ENCODE results near the gene TAC3.

Gene TAC3

DNA sequence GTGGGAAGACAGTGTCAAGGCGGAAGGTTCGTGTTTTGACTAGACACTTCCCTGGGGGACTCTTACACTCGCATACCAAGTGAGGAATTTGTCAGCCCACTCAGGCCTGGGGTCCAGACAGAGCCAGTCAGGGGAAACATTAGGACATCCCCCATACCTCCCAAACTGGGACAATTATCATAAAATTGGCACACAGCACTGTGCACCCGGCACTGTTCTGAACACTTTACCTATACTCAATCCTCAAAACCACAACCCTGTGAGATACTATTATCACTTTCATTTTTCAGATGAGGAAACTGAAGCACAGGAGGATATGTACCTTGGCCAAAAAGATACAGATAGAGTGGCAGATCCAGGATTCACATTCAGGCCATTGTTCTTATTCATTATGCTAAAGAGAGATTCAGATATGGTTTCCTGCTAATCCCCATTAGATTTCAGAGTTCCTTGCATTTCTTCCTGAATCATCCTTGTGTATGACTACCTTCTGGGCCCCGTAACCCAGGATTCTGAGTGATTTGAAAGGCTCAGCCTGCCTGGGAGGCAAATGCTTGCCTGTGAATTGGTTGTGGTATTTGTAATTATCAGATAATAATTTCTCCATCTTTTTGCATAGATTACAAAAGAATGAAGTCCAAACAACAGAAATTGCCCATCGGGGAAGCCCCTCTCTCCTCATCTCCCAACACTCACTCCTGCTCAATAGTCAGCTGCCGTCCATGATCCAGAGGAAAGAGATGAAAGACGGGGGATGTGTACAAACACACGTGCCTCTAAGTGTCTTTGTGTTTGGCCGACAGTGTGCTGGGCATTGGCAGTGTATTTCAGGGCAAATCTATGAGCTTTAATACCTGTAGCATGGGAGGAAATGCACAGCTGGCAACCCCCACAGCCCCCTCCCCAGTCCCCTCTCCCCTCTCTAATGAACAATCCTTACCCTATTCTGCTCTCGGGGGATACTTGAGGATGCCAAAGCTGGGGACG is 4.6 kb downstream of the TAC3 start:
- DNase-seq (ENCODE audit: low read depth), result no peak
- Histone ChIP-seq H3K9me3 (ENCODE audit: control insufficient read depth, low read length) (no peaks in the 10 kb centered on the region), H3K36me3 (ENCODE audit: control insufficient read depth, insufficient read depth, low read length, severe bottlenecking) (no peaks in the 10 kb centered on the region), H3K4me3 (ENCODE audit: low read length) (no peak overlapping the region), H3K9ac (ENCODE audit: low read length) (no peak overlapping the region), H3K4me1 (ENCODE audit: control insufficient read depth, insufficient read depth, low read length) (peaks cover 12% of the 10 kb centered on the region), H3K27me3 (replicated peaks; ENCODE audit: control insufficient read depth, insufficient read depth, low read length) (peaks cover 38% of the 10 kb centered on the region)

DNA sequence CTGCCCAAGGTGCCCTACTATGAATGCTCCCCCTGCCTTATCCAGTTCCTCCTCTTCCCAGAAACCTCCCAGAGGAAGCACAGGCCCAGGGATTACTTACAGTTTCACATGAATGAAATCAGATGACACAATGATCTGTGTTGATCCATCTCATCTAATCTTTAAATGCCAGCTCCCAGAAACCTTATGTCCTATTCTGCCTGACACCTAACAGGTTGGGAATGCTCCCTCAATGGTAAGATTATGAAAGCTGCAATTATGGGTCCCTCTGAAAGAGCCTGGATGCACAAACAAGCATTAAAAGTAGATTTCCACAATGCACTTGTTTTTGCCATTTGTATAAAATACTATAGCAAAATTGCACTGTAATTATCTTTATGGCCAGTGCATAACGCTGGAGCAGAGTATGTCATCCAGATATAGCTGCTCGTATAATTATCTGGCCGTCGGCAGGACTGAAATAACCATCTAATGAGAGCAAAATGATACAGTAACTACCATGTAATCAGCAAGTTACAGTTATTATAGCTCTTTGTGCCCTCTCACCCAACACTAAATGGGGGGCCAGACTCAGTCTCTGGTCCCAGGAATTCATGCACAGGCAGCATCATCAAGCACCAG is 5.6 kb downstream of the TAC3 start:
- H3K9ac ChIP-seq (ENCODE audit: low read length), result no peak overlapping the region
- H3K4me1 ChIP-seq (ENCODE audit: control insufficient read depth, insufficient read depth, low read length), result peaks cover 14% of the 10 kb centered on the region
- H3K9me3 ChIP-seq (ENCODE audit: control insufficient read depth, low read length), result no peaks in the 10 kb centered on the region
- DNase-seq (ENCODE audit: low read depth), result no peak
- peaks cover 31% of the 10 kb centered on the region for H3K27me3 ChIP-seq (replicated peaks; ENCODE audit: control insufficient read depth, insufficient read depth, low read length)
- H3K36me3 ChIP-seq (ENCODE audit: control insufficient read depth, insufficient read depth, low read length, severe bottlenecking), result no peaks in the 10 kb centered on the region
- H3K4me3 ChIP-seq (ENCODE audit: low read length), result no peak overlapping the region

DNA sequence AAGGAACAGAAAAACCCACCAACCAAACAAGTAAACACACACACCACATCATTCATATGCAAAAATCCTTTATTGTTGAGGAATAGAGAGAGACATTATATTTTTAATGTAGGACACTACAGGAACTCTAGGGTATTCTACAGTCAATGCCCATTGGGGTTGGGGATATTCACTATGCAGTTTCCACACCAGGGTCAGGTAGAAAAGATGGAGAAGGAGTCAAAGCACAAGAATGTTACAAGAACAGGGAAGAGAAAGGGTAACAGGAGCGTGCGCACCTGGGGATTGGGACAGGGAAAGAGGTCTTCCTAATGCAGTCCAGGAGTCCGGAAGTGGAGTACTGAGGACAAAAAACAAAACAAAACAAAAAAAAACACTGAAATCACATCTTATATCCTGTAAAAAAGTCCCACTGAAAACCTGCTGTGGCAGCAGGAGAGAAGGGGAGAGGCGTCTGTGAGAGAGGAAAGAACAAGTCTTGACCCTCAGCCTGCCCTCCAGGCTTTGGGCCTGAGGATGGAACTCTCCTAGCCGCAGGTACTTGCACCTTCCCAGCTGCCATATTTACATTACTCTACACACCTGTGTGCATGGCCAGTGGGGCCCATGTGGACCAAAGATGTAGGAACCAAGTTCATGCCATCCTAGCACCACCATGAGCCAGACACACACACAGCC is 6.2 kb downstream of the TAC3 start:
- DNase-seq (ENCODE audit: low read depth), result no peak
- H3K9me3 ChIP-seq (ENCODE audit: control insufficient read depth, low read length), result no peaks in the 10 kb centered on the region
- peaks cover 24% of the 10 kb centered on the region for H3K27me3 ChIP-seq (replicated peaks; ENCODE audit: control insufficient read depth, insufficient read depth, low read length)
- no peak overlapping the region for H3K4me3 ChIP-seq (ENCODE audit: low read length)
- no peak overlapping the region for H3K9ac ChIP-seq (ENCODE audit: low read length)
- H3K36me3 ChIP-seq (ENCODE audit: control insufficient read depth, insufficient read depth, low read length, severe bottlenecking), result no peaks in the 10 kb centered on the region
- H3K4me1 ChIP-seq (ENCODE audit: control insufficient read depth, insufficient read depth, low read length), result peaks cover 20% of the 10 kb centered on the region

DNA sequence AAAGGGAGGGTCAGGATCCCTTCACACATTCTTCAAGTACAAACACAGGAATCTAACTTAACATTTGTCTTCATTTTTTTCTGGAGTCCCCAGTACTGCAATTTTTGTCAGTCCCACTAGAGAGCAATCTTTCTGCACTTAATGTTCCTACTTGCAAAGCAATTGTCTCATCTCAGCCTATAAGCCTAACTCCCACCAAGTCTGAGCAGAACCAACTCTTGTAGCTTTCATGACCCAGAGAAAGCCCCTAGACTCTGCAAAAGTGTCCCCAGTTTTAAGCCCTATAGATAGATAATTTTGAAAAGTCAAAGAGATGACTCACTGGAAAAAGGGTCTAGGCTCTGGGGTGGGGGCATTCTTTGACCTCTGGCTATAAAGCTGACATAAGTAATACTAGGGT is 8.2 kb downstream of the TAC3 start:
- H3K27me3 ChIP-seq (replicated peaks; ENCODE audit: control insufficient read depth, insufficient read depth, low read length), result peaks cover 5% of the 10 kb centered on the region
- H3K36me3 ChIP-seq (ENCODE audit: control insufficient read depth, insufficient read depth, low read length, severe bottlenecking), result peaks cover 14% of the 10 kb centered on the region
- no peaks in the 10 kb centered on the region for H3K9me3 ChIP-seq (ENCODE audit: control insufficient read depth, low read length)
- peaks cover 21% of the 10 kb centered on the region for H3K4me1 ChIP-seq (ENCODE audit: control insufficient read depth, insufficient read depth, low read length)
- peak; percentile 82 for DNase-seq (ENCODE audit: low read depth)
- peak overlapping the region; percentile 27 for H3K9ac ChIP-seq (ENCODE audit: low read length)
- H3K4me3 ChIP-seq (ENCODE audit: low read length), result no peak overlapping the region

DNA sequence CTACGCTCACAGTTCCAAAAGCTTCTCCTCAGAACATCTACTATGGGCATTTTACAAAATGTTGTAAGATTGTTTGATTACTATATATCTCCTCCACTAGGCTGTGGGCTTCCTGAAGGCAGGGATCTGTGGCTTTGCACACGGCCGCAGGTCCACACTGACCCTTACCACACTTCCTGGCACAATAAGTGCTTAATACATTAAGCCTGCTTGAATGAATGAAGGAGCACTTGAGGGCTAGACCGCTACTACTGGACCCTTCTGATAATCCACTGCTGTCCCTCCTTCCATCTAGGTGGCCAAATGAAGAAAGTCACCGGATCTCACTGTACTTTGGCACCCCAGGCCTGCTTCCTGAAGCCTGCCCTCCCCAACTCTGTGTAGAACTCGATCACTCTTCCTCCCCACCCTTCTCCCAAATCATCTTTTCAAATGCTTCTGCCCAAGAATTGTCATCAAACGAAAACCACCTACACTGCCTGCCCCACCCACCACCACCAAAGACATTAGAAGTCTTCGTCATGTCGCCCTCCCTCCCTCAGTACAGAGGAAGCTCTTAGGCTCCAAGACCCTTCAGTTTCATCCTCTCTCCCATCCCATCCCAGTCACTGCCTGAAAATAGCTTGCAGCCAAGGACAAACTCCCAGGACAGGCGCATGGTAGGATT is 9.4 kb downstream of the TAC3 start:
- Histone ChIP-seq H3K9me3 (ENCODE audit: control insufficient read depth, low read length) (no peaks in the 10 kb centered on the region), H3K4me3 (ENCODE audit: low read length) (peak overlapping the region; percentile 70), H3K9ac (ENCODE audit: low read length) (peak overlapping the region; percentile 72), H3K27me3 (replicated peaks; ENCODE audit: control insufficient read depth, insufficient read depth, low read length) (no peaks in the 10 kb centered on the region), H3K4me1 (ENCODE audit: control insufficient read depth, insufficient read depth, low read length) (peaks cover 21% of the 10 kb centered on the region), H3K36me3 (ENCODE audit: control insufficient read depth, insufficient read depth, low read length, severe bottlenecking) (peaks cover 24% of the 10 kb centered on the region)
- no peak for DNase-seq (ENCODE audit: low read depth)

DNA sequence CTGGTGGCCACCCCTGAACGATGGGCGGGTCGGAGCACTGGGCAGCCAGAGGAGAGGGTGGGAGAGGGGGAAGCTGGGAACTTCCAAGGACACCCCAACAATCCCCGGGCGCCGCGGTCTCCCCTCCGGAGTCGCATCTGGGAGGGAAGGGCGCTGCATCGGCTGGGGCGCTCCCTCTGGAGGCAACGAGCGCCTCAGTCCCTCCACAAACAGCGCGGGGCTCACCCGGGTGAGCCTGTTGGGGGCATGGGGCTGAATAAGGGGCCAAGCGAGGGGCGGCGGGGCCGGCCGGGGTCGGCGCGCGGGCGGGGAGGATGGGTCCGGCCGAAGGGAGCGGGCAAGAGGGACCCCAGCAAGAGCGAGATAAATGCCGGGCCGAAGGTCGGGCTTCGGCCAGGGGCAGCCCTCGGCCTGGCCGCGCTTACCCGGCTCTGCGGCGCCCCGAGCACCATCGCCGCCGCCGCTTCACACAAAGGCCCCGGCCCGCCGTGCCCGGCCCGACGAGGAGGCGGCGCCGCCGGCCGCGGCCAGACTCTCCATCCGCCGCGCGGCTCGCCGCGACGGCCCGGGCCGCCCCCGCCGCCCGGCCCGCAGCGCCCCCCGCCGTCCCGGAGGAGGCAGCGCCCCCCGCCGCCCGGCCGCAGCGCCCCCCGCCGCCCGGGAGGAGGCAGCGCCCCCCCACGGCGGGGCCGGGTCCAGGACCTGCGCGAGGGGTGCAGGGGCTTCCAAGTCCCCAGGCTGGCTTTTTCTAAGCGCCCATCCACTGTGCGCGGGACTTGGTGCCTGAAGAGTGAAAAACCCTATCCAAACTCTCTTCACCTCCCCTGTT is 10.1 kb downstream of the TAC3 start, which contains the start of gene ZBTB39:
Gene ZBTB39 (minus strand): TSS at position 567 of the 829 bp plus-strand sequence. CDS start 1,629 bp downstream, outside the sequence.
- H3K27me3 ChIP-seq (replicated peaks; ENCODE audit: control insufficient read depth, insufficient read depth, low read length), result no peaks in the 10 kb centered on the region
- peak within 1 kb of the TSS; percentile 89 for H3K9ac ChIP-seq (ENCODE audit: low read length)
- peak; percentile 87 for DNase-seq (ENCODE audit: low read depth)
- H3K4me1 ChIP-seq (ENCODE audit: control insufficient read depth, insufficient read depth, low read length), result peaks cover 21% of the 10 kb centered on the region
- H3K4me3 ChIP-seq (ENCODE audit: low read length), result peak within 1 kb of the TSS; percentile 86
- no peaks in the 10 kb centered on the region for H3K9me3 ChIP-seq (ENCODE audit: control insufficient read depth, low read length)
- H3K36me3 ChIP-seq (ENCODE audit: control insufficient read depth, insufficient read depth, low read length, severe bottlenecking), result peaks cover 24% of the 10 kb centered on the region

DNA sequence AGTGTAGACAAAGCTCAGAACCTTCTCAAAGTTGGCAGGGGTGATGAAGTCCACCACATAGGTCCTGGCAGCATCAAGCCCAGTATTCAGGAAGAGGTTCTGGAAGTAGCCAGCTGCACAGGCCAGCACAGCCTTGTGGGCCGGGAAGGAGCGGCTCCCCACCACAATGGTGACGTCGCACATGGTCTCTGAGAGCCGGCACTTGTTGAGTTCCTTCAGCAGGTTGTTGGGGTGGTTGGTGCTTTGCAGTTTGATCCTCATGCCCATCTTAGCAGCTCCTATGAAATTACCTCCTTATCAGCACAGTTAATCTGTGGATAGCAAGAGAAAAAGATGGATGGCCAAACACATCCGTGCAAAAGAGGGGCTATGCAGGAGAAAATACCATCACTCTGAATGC is 11.7 kb downstream of the TAC3 start:
- Histone ChIP-seq H3K4me3 (ENCODE audit: low read length) (no peak overlapping the region), H3K36me3 (ENCODE audit: control insufficient read depth, insufficient read depth, low read length, severe bottlenecking) (peaks cover 24% of the 10 kb centered on the region)
- no peak for DNase-seq (ENCODE audit: low read depth)

DNA sequence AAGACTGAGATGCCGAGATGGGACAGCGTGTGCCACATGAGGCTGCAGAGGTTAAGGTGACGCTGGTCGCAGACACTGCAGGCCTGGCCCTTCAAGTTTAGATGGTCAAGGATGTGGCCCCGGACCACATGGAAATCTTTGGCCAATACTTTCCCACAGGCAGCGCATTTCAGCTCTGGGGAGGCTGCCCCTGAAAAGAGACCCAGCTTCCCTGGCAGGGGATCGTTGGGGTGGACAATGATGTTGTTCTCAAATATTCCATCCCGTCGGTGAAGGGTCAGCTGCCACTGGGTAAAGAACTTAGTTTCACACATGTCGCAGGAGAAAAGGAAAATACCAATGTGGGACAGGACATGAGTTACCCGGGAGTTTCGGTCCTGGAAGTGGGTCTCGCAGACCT is 12.9 kb downstream of the TAC3 start:
- H3K36me3 ChIP-seq (ENCODE audit: control insufficient read depth, insufficient read depth, low read length, severe bottlenecking), result peaks cover 24% of the 10 kb centered on the region
- H3K4me3 ChIP-seq (ENCODE audit: low read length), result no peak overlapping the region

More for the DNA sequence above, 11.7 kb downstream of the TAC3 start:
- Histone ChIP-seq H3K9ac (ENCODE audit: low read length) (no peak overlapping the region), H3K4me1 (ENCODE audit: control insufficient read depth, insufficient read depth, low read length) (peaks cover 21% of the 10 kb centered on the region), H3K9me3 (ENCODE audit: control insufficient read depth, low read length) (no peaks in the 10 kb centered on the region), H3K27me3 (replicated peaks; ENCODE audit: control insufficient read depth, insufficient read depth, low read length) (no peaks in the 10 kb centered on the region)

DNA sequence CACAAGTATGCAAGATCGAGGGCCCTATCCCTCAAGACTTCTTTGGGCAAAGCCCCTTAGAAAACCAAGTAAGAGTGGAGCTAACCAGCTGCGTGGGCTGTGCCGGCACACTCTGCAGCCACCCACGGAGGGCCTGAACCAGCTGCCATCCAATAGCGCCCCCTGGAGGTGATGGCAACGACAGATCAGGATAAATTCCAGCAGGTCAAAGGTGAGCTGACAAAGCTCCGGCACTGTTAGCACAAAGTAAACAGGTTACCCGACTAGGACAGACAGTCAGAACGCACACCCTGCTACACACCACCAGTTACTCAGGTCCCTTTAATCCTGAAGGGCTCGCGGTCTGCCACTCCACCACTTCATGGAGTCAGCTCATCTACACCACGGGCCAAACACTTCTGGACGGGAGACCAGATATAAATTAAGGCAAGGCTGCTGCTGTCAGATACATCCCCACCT is 14.9 kb downstream of the TAC3 start:
- no peak overlapping the region for H3K4me3 ChIP-seq (ENCODE audit: low read length)
- peaks cover 24% of the 10 kb centered on the region for H3K36me3 ChIP-seq (ENCODE audit: control insufficient read depth, insufficient read depth, low read length, severe bottlenecking)
- no peak overlapping the region for H3K9ac ChIP-seq (ENCODE audit: low read length)
- DNase-seq (ENCODE audit: low read depth), result peak; percentile 62
- H3K4me1 ChIP-seq (ENCODE audit: control insufficient read depth, insufficient read depth, low read length), result peaks cover 8% of the 10 kb centered on the region
- H3K9me3 ChIP-seq (ENCODE audit: control insufficient read depth, low read length), result no peaks in the 10 kb centered on the region
- no peaks in the 10 kb centered on the region for H3K27me3 ChIP-seq (replicated peaks; ENCODE audit: control insufficient read depth, insufficient read depth, low read length)

More for the DNA sequence above, 12.9 kb downstream of the TAC3 start:
- Histone ChIP-seq H3K4me1 (ENCODE audit: control insufficient read depth, insufficient read depth, low read length) (peaks cover 14% of the 10 kb centered on the region), H3K9ac (ENCODE audit: low read length) (no peak overlapping the region), H3K27me3 (replicated peaks; ENCODE audit: control insufficient read depth, insufficient read depth, low read length) (no peaks in the 10 kb centered on the region), H3K9me3 (ENCODE audit: control insufficient read depth, low read length) (no peaks in the 10 kb centered on the region)
- DNase-seq (ENCODE audit: low read depth), result no peak

DNA sequence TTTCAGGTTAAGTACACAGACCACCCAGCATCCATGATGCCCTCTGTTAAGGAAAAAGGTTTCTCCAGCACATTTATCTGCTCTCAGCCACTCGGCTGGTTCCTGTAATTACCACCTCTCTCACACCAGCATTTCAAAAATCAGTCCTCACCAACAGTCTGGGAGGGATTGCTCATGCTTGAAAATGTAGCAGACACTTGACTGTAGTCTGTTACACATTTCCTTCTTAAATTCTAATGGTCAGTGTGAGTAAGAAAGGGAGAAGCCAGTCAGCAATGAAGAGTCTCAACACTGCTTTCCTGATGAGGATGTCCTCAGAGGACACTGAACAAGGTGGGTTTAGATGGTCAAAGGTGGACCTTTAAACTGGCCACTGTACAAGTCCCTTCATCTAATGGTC is 15.9 kb downstream of the TAC3 start:
- no peaks in the 10 kb centered on the region for H3K27me3 ChIP-seq (replicated peaks; ENCODE audit: control insufficient read depth, insufficient read depth, low read length)
- H3K9ac ChIP-seq (ENCODE audit: low read length), result no peak overlapping the region
- H3K36me3 ChIP-seq (ENCODE audit: control insufficient read depth, insufficient read depth, low read length, severe bottlenecking), result peaks cover 24% of the 10 kb centered on the region
- DNase-seq (ENCODE audit: low read depth), result no peak
- H3K4me1 ChIP-seq (ENCODE audit: control insufficient read depth, insufficient read depth, low read length), result peaks cover 4% of the 10 kb centered on the region
- no peak overlapping the region for H3K4me3 ChIP-seq (ENCODE audit: low read length)
- no peaks in the 10 kb centered on the region for H3K9me3 ChIP-seq (ENCODE audit: control insufficient read depth, low read length)

All from adipocyte (in vitro differentiated cells).